HG03280 (cell line): Measurements from ENCODE around the gene FNDC3B.

Experiments
- ATAC-seq: cut with Tn5 transposase; IDR thresholded peaks from one replicate; pipeline ENCODE4 v1.9.1; 2021; ENCODE audit warnings: mild to moderate bottlenecking, moderate library complexity; ENCODE audit not compliant: unreplicated experiment

The FNDC3B gene

GRCh38 chr3:172321035-172321434 lies 281.7 kb downstream of the FNDC3B start:
- no peak for ATAC-seq

DNA sequence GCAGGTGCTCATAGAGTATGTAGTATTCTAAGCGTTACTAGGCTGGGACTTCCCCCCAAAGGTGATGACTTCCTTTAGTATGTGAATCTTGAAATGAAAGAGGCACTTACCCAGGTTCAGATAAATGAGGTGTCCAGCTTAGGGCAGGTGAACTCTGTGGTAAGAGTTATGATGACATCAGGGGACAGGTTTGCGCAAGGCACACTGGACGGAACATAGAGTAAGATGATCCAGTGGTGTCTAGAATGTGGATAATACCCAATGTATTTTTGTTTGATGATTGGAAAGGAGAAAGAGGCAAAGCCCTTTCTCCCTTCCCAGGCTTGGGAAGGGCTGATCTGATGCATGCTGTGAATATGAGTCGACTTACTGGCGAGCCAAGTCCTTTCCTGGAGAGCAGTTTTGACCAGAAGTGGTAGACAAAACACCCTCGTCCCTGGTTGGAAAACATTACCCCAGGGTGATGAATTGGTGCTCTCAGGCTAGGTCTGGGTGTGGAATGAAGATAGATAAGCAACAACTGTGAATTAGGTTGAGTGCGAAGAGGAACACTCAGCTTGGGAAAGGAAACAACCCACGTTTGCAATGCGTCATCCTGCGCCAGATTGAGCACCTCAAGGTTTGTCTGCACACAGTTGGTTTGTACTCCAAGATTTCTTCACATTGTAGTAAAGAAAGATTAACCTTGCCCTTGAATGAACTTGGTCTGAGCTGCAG lies 284.7 kb downstream of the FNDC3B start:
- ATAC-seq = no peak

DNA sequence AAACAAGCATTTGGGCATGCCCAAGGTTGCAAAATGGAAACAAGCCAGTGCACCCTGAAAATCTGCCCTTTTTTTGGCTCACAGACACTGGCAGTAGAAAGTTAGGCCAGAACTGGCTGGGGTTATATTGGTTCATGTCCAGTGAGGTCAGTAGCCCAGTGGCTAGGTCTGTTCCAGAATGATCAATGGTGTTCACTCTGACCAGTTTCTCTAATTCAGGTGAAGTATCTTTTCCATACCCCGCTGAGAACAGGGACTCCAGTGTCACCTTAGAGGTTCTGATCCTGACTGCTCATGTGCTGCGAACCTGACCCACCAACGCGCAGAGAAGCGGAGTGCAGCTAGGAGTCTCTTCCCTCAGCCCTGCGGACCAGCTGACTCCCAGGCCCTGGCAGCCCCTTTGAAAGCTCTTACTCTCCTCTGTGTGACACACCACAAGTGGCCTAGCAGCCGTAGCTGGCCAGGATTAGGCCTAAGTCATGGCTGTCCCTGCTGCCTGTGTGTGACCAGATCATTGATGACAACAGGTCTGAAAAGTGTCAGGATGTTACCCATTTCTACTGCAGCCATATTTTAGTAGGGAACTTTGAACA lies 285.3 kb downstream of the FNDC3B start:
- no peak for ATAC-seq

GRCh38 chr3:172325461-172325860 lies 286.1 kb downstream of the FNDC3B start:
- ATAC-seq = no peak

DNA sequence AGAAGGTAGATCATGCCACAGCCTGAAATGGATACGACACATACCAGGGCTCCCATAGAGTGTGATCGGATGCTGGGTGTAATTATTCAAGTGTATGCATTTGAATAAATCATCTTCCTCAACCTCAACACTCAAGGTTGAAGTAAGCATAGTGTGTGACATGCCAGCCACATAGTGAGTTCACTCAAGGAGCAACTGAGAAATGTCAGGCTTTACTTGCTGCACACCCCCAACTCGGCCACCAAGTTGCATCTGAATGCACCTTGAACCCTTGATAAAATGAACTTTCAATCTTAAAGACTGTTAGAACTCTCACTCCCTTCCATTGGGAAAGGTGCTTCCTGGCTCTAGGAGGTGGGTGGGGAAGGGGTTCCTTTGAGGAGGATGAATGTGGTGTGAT lies 287.6 kb downstream of the FNDC3B start:
- no peak for ATAC-seq

DNA sequence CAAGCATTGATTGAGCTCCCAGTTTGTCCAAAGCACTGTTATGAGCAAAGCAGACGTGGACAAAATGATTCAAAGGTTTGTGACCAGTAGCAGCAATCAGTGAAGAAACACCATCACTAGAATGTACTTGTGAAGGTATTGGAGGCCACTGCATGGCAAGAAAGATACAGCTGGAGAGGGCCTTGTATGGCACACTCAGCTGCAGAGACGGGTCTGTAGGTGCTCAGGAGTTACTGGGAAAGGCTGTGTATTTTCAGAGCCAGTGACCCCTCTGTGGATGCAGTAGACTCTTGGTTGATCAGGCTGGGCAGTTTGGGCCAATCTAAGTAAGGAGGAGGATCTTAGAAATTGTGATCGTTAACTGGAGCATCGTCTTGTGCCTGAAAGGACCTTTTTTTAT lies 288.9 kb downstream of the FNDC3B start:
- ATAC-seq = no peak

GRCh38 chr3:172329070-172329469 lies 289.7 kb downstream of the FNDC3B start:
- ATAC-seq = no peak

DNA sequence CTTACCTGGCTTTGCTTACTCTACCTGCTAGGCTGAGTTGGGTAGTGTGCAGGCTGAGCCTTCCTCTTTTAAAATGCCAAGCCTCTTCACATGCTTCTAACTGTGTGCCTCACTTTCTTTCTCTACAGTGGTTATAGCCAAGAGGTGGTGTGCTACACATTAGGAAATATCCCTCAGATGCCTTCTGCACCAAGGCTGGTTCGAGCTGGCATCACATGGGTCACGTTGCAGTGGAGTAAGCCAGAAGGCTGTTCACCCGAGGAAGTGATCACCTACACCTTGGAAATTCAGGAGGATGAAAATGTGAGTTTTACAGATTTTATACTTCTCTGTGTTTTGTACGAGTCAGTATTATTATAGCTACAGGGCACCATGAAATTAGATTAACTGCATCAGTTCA lies 291.0 kb downstream of the FNDC3B start:
- ATAC-seq = no peak

GRCh38 chr3:172332256-172333041 lies 293.1 kb downstream of the FNDC3B start:
- ATAC-seq = peak; percentile 65

- ATAC-seq = no peak
These were observed 293.6 kb downstream of the FNDC3B start for GRCh38 chr3:172333042-172333377.

DNA sequence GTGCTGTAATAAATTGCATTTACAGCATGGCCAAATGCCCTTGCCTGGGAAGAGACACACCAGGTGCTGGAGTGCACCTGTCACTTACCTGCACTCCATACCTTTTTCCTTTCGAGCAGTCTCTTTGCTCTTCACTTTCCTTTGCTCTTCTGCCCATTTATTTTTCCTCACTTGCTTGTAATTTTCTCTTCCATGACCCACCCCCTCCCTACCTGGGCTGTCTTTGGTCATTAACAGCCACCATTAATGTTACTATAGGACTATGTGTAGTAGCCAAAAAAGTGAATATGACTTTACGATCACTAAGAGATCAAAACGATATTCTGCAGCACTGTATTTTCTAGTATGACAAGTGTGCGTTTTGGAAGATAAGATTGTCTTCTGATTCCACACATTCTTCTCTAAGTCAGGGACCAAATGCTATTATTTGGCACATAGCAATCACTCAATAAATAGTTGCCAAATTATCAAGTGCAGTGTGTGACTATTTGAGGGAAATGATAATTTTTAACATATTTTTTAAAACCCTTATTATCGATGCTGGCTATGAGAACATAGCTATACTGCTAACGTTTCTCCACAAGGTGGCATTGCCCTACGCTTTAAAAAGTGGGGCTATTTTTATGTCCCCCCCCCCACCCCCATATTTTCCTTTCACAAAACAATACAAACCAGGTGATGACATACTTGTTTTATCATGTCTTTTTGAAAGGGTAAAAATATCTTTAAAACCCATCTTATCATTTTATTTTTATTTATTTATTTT lies 294.5 kb downstream of the FNDC3B start:
- no peak for ATAC-seq

DNA sequence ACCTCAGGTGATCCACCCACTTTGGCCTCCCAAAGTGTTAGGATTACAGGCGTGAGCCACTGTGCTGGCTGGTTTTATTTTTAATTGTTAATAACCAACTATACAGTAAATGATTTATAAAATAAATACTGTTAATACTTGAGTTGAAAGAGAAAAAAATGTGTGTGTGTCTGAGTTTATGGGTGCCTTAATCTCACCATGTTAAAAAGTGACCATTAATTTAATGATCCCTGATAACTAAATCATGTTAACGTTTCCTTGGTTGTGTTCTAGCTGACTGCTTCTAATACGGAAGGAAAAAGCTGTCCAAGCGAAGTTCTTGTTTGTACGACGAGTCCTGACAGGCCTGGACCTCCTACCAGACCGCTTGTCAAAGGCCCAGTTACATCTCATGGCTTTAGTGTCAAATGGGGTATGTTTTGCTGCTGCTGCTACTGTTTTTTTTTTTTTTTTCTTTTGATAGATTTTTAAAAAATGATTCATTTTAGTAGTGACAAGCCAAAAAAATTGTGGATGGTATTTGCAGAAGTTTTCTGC lies 295.4 kb downstream of the FNDC3B start:
- no peak for ATAC-seq

DNA sequence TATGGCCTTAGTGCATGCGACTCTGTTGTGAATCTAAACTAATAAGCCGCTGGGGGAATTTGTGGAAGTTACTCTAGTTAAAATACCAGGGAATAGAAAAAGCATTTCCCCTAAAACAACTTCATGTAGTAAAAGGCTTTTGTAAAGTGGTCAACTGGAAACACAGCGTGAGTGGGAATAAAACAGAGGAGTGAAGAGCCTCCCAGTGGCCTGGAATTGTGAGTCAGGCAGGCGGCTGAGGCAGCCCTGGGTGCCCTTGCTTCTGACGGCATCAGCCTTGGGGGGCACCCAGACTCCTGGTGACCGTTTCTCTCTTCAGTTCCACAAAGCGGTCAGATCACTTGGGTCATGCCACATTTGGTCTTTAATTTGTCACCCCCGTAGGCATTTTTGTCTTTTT lies 300.5 kb downstream of the FNDC3B start:
- no peak for ATAC-seq

- no peak for ATAC-seq
These were observed 301.2 kb downstream of the FNDC3B start for GRCh38 chr3:172340583-172340982.

GRCh38 chr3:172341482-172342059 lies 302.2 kb downstream of the FNDC3B start:
- no peak for ATAC-seq

GRCh38 chr3:172342097-172342659 lies 302.8 kb downstream of the FNDC3B start:
- no peak for ATAC-seq

- ATAC-seq = no peak
These were observed 303.7 kb downstream of the FNDC3B start for GRCh38 chr3:172343117-172343516.

- ATAC-seq = no peak
These were observed 304.6 kb downstream of the FNDC3B start for GRCh38 chr3:172343979-172344378.

- ATAC-seq = no peak
These were observed 306.8 kb downstream of the FNDC3B start for GRCh38 chr3:172346161-172346560.

DNA sequence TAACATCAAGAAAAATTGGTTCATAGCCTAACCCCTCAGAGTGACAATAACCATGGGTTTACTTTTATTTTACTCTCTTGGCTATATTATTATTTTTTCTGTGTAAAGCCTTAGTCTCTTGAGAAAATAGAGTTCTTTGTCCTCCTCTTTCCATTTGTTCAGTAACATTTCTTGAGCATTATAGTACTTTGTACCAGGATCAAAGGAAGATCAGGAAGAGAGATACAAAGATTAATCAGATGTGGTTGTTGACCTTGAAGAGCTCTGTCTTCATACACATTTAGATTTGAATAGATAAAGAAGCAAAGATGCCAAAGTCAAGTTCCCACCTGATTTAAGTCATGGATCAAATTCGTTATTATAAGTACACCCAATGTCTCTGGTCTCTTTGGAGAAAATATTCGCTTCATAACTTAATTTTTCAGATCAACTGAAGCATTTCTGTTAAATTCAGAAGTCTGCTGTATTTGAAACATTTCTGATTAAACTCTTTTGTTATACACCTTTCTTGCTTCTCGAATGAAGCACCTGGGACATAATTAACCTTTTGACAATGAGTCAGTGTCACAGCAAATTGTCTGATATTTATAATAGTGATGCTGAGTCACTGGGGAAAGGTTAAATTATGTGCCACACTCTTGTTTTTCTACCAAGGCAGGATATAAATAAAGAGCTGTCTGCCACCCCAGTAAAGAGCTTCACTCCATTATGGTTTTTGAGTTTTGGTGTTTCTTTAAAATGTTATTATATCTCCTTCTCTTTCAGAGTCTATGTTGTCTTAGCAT lies 308.7 kb downstream of the FNDC3B start:
- ATAC-seq = no peak
